Prostate gland (tissue), 2 donors: ENCODE data around the gene SLC22A3. TPM values are rescaled to one million over a fixed set of nuclear protein-coding genes. Genes with fewer than 3 reads are reported as not detected.

Source experiments
- DNase-seq: peaks from one replicate; pipeline ENCODE4 v3.0.0-alpha.2; 2019; ENCODE audit warnings: low spot score
- H3K27ac ChIP-seq, 2 donors: fragments of 200-600 bp; sonication (generic); 2 replicates each; pipeline ENCODE4 v1.5.1; 2017 to 2019
- H3K27me3 ChIP-seq: fragments of 200-600 bp; sonication (generic); replicated peaks from 2 replicates; pipeline ENCODE4 v1.5.1; 2019; ENCODE audit not compliant: insufficient read depth
- H3K36me3 ChIP-seq, 2 donors: fragments of 200-600 bp; sonication (generic); 1 replicate in 1 of 2; 2 replicates in 1 of 2; pipeline versions ENCODE4 v1.5.1 to v1.8.1; 2017 to 2019
- H3K4me1 ChIP-seq: fragments of 200-600 bp; sonication (generic); replicated peaks from 2 replicates; pipeline ENCODE4 v1.5.1; 2019
- H3K4me3 ChIP-seq, 2 donors: fragments of 200-600 bp; sonication (generic); 2 replicates each; pipeline ENCODE4 v1.5.1; 2017 to 2019
- H3K9me3 ChIP-seq: fragments of 200-600 bp; sonication (generic); 2 replicates; pipeline ENCODE4 v1.5.1; 2017
- CTCF ChIP-seq, 4 experiments: fragments of 200-600 bp in 2 of 4; fragments of 450-650 bp in 2 of 4; sonication (generic) in 2 of 4; IDR thresholded peaks; 1 replicate in 3 of 4; 2 replicates in 1 of 4; pipeline ENCODE4 v1.5.1; 2016 to 2019; ENCODE audit warnings: antibody characterized with exemption in 4 of 4, mild to moderate bottlenecking in 2 of 4, moderate library complexity in 2 of 4
- POLR2A ChIP-seq: fragments of 450-650 bp; IDR thresholded peaks from one replicate; pipeline ENCODE4 v1.6.1; 2016; ENCODE audit warnings: antibody characterized with exemption, mild to moderate bottlenecking
- POLR2AphosphoS5 ChIP-seq: sonication (generic); formaldehyde crosslinking; IDR thresholded peaks from one replicate; pipeline ENCODE4 v1.6.1; 2017; ENCODE audit warnings: antibody characterized with exemption
- WGBS: methylation state at CpG from one replicate; pipeline ENCODE4 v1.1.5; 2018; 5-methylcytosine and 5-hydroxymethylcytosine counted together
- intact Hi-C: fragments of 100-400 bp; cut with DNase I; formaldehyde crosslinking; loops from one replicate; pipeline ENCODE4 v1.14.2; 2022
- total RNA-seq, 2 donors: library from RNA; depleted of rRNA; stranded (reverse); fragments of >200 nt; gene quantifications; one replicate each; pipeline ENCODE4 v1.1.0, GENCODE V29; 2016

Gene SLC22A3
- total RNA-seq, 2 donors from 2014 or later = 50.2 to 118 TPM

GRCh38 chr6:160431226-160431625 is 83.0 kb downstream of the SLC22A3 start:
- no peaks in the 10 kb centered on the region for H3K36me3 ChIP-seq
- no peaks in the 10 kb centered on the region for H3K9me3 ChIP-seq
- no peaks in the 10 kb centered on the region for H3K27me3 ChIP-seq
- DNase-seq = no peak
- peaks cover 7% of the 10 kb centered on the region for H3K4me1 ChIP-seq
- intact Hi-C loops = loop anchor here (2.0 to 10.0 kb wide), 3 partner anchors 79 to 706 kb away; partner anchors contain the start of gene WTAP
- TF ChIP-seq CTCF (IDR thresholded peaks at IDR 0.05) (no peak), POLR2AphosphoS5 (peak; percentile 26), POLR2A (no peak)
- H3K27ac ChIP-seq = peak overlapping the region; percentile 49
- H3K4me3 ChIP-seq = no peak overlapping the region
- WGBS = 13% methylated on average over 8 of the region's 8 CpGs

DNA sequence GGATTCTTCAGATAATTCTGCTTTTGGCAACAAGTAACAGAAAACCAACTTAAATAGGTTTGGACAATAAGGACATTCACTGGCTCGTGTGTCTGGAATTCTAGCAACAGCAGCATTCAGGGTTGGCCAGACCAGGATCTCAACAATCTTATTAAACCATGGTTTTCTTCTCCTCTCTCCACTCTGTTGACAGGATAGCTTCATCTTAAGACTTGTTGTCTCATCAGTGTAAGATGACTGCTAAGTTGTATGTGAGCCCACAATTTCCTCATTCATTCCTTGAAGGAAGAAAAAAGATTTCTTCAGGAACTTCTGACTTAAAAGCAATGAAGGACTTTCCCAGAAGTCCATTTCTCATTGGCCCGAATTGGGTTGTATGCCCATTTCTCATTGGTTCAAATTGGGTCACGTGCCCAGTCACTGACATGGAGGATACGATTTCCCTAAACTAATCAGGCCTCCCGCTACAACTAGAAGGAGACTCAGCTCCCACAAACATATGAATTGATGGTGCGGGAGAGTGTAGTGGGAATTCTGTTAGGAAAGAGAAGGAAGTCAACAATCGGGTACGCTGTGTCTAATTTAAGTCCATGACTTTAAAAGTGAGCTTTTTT is 83.7 kb downstream of the SLC22A3 start:
- TF ChIP-seq POLR2A (no peak), POLR2AphosphoS5 (no peak), CTCF (IDR thresholded peaks at IDR 0.05) (no peak)
- Histone ChIP-seq H3K4me3 (no peak overlapping the region), H3K4me1 (peaks cover 7% of the 10 kb centered on the region), H3K9me3 (no peaks in the 10 kb centered on the region), H3K27me3 (no peaks in the 10 kb centered on the region), H3K27ac (peak overlapping the region; percentile 49), H3K36me3 (no peaks in the 10 kb centered on the region)
- intact Hi-C loops = loop anchor here (2.0 to 10.0 kb wide), 3 partner anchors 80 to 707 kb away; partner anchors contain the start of gene WTAP
- 74% methylated on average over 8 of the region's 8 CpGs for WGBS
- DNase-seq = no peak

DNA sequence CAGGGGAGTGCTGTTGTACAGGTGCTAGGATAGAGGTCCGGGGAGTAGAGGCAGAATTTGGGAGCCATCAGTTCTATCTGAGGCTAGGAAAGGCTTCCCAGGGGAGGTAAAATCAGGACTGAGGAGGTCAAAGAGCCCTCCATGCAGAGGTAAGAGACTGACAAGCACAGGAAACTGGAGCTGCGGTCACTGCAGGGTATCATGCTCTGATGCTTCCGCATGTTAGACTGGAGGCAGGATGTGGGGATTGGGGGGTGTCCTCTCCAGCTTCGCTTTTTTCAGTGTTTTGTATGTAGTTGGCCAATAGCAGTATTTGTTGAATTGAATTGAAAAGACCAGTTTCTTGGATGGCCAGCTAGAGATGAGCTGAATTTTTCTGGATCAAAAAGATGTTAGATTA is 87.8 kb downstream of the SLC22A3 start:
- 87% methylated on average over 4 of the region's 4 CpGs for WGBS
- no peak overlapping the region for H3K27ac ChIP-seq
- TF ChIP-seq CTCF (IDR thresholded peaks at IDR 0.05) (no peak), POLR2A (no peak), POLR2AphosphoS5 (no peak)
- intact Hi-C loops = loop anchor here (10.0 kb wide), 1 partner anchor 711 kb away; the partner anchor contains the start of gene WTAP
- no peak overlapping the region for H3K4me3 ChIP-seq
- DNase-seq = no peak
- no peaks in the 10 kb centered on the region for H3K36me3 ChIP-seq
- H3K27me3 ChIP-seq = no peaks in the 10 kb centered on the region
- peaks cover 4% of the 10 kb centered on the region for H3K4me1 ChIP-seq
- no peaks in the 10 kb centered on the region for H3K9me3 ChIP-seq

GRCh38 chr6:160437154-160437553 is 89.0 kb downstream of the SLC22A3 start:
- H3K4me3 ChIP-seq = no peak overlapping the region
- no peaks in the 10 kb centered on the region for H3K4me1 ChIP-seq
- H3K27ac ChIP-seq = no peak overlapping the region
- 95% methylated on average over 5 of the region's 5 CpGs for WGBS
- no peaks in the 10 kb centered on the region for H3K9me3 ChIP-seq
- TF ChIP-seq POLR2AphosphoS5 (no peak), POLR2A (no peak), CTCF (IDR thresholded peaks at IDR 0.05) (no peak)
- intact Hi-C loops = loop anchor here (10.0 kb wide), 1 partner anchor 712 kb away; the partner anchor contains the start of gene WTAP
- H3K36me3 ChIP-seq = no peaks in the 10 kb centered on the region
- H3K27me3 ChIP-seq = no peaks in the 10 kb centered on the region
- DNase-seq = no peak

DNA sequence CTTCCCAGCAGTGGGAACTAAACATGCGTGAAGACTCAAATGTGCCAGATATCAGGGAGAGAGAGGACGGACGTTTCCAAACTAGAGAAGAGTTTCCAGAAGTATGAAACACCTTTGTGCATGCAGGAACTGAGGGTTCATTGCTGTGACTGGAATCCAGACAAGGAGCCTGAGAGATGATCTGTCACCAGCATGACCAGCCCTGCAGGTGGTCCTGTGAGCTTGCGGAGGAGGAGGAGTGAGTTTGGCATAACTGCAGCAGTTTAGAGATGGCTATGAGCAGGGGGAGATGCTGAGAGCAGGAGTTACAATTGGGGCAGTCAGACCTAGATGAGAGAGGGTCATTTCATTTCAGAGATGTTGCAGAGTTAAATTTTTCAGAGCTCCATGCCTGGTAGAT is 89.6 kb downstream of the SLC22A3 start:
- intact Hi-C loops = loop anchor here (10.0 kb wide), 1 partner anchor 713 kb away; the partner anchor contains the start of gene WTAP

More for the DNA sequence above, 89.6 kb downstream of the SLC22A3 start:
- WGBS = 80% methylated on average over 4 of the region's 4 CpGs
- H3K4me1 ChIP-seq = no peaks in the 10 kb centered on the region
- DNase-seq = no peak
- H3K4me3 ChIP-seq = no peak overlapping the region
- TF ChIP-seq POLR2AphosphoS5 (no peak), CTCF (IDR thresholded peaks at IDR 0.05) (no peak), POLR2A (no peak)
- no peaks in the 10 kb centered on the region for H3K27me3 ChIP-seq
- H3K27ac ChIP-seq = no peak overlapping the region
- no peaks in the 10 kb centered on the region for H3K9me3 ChIP-seq
- H3K36me3 ChIP-seq = no peaks in the 10 kb centered on the region
